Activated naive CD4-positive, alpha-beta T cell treated with anti-CD3 and anti-CD28 coated beads for 36 hours (primary cell): ENCODE data around the gene POLL. TPM values are rescaled to one million over a fixed set of nuclear protein-coding genes. Genes with fewer than 3 reads are reported as not detected.

ENCODE experiments used
- CTCF ChIA-PET: fragments of 350-600 bp; sonication (Branson Sonifier 250); formaldehyde crosslinking; loops from one replicate; lab custom pipeline; 2021; ENCODE audit warnings: antibody characterized with exemption; lab: Charles Lee
- DNase-seq: peaks from one replicate; pipeline ENCODE4 v3.0.0-alpha.2; 2020
- H3K27ac Mint-ChIP-seq: one replicate; pipeline ENCODE4 v1.8.0; 2021; ENCODE audit warnings: mild to moderate bottlenecking, mixed read lengths
- H3K27me3 Mint-ChIP-seq: one replicate; pipeline ENCODE4 v1.8.0; 2021; ENCODE audit warnings: low read depth, mixed read lengths
- H3K36me3 Mint-ChIP-seq: one replicate; pipeline ENCODE4 v1.8.0; 2021; ENCODE audit warnings: low read depth, mixed read lengths
- H3K4me1 Mint-ChIP-seq: one replicate; pipeline ENCODE4 v1.8.0; 2021; ENCODE audit warnings: low read depth, mixed read lengths
- H3K4me3 Mint-ChIP-seq: one replicate; pipeline ENCODE4 v1.8.0; 2021; ENCODE audit warnings: mild to moderate bottlenecking, moderate library complexity, mixed read lengths
- H3K9me3 Mint-ChIP-seq: one replicate; pipeline ENCODE4 v1.8.0; 2021; ENCODE audit warnings: mixed read lengths
- intact Hi-C: fragments of 100-400 bp; cut with micrococcal nuclease; formaldehyde crosslinking; loops from one replicate; pipeline ENCODE4 v1.15.1; 2023
- microRNA-seq: library from miRNA; unstranded; fragments of <30 nt; microRNA quantifications from one replicate; pipeline ENCODE4 v1.2.0, GENCODE V29; 2022; ENCODE audit warnings: borderline microRNAs expressed, borderline replicate concordance
- total RNA-seq, 2 experiments: library from RNA; stranded (reverse); gene quantifications; one replicate each; pipeline ENCODE4 v1.2.3, GENCODE V29; 2021

Gene POLL
- total RNA-seq, 2 experiments from 2014 or later: 28.1 to 29.0 TPM

DNA sequence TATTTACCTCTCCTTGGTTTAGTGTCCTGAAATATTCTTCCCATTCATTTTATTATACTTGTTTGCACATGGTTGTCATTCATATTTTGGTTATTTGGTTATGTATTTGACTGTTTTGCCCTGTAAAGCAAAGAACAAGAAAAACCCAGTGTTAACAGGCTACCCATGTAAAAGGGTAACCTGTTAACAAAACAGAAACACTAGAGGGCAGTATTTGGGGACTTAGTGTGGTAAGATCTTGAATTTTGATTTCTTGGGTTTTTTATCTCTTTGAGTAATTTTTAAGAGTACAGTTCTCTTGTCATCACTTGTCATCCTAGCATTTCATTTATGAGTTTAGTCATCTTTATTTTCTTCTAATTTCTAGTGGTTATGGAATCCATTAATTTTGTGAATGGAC, 51.3 kb downstream of the POLL start:
- H3K36me3 Mint-ChIP-seq: peaks cover 9% of the 10 kb centered on the region
- CTCF ChIA-PET: interaction anchor here (1.1 to 1.8 kb wide), 8 partner anchors 8 to 441 kb away, joined by 3 to 9 read pairs (median 4); no protein-coding TSS in a partner anchor
- H3K27me3 Mint-ChIP-seq: no peaks in the 10 kb centered on the region
- DNase-seq: no peak
- H3K4me1 Mint-ChIP-seq: no peaks in the 10 kb centered on the region
- H3K4me3 Mint-ChIP-seq: no peak overlapping the region
- intact Hi-C loops: loop anchor here (1.0 kb wide), 1 partner anchor 34 kb away; no protein-coding TSS in a partner anchor
- H3K9me3 Mint-ChIP-seq: no peaks in the 10 kb centered on the region
- no peak overlapping the region for H3K27ac Mint-ChIP-seq

DNA sequence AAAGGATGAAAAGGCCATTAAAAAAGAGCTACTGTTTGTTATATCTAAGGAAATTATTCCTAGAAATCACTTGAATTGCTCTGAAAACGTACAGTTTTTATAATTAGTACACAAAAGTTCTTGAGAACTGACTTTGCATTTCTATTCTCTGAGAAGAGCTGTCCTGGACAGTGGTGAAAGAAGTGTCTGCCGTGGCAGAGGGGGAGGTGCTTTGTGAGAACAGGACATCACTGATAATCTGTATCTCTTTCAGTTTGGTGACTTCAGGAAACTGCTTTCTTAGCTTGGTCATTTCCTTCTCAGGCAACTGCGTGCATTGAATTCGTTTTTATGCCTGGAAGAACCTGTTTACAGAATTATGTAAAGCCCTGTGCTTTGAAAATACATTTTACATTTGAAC, 52.1 kb downstream of the POLL start:
- Mint-ChIP-seq H3K4me3 (no peak overlapping the region), H3K27ac (no peak overlapping the region), H3K27me3 (no peaks in the 10 kb centered on the region), H3K4me1 (no peaks in the 10 kb centered on the region), H3K36me3 (peaks cover 9% of the 10 kb centered on the region), H3K9me3 (no peaks in the 10 kb centered on the region)
- DNase-seq: no peak
- CTCF ChIA-PET: interaction anchor here (0.6 to 1.8 kb wide), 9 partner anchors 9 to 321 kb away, joined by 3 to 9 read pairs (median 4); no protein-coding TSS in a partner anchor
- intact Hi-C loops: no loop called here

- no peak overlapping the region for H3K4me3 Mint-ChIP-seq
- DNase-seq: no peak
- peaks cover 4% of the 10 kb centered on the region for H3K36me3 Mint-ChIP-seq
- CTCF ChIA-PET: no interaction called here
- H3K27ac Mint-ChIP-seq: no peak overlapping the region
- no peaks in the 10 kb centered on the region for H3K27me3 Mint-ChIP-seq
- H3K4me1 Mint-ChIP-seq: no peaks in the 10 kb centered on the region
- intact Hi-C loops: no loop called here
- H3K9me3 Mint-ChIP-seq: no peaks in the 10 kb centered on the region
Measured at GRCh38 chr10:101529725-101530553, 58.1 kb downstream of the POLL start.

GRCh38 chr10:101529207-101529606, 58.9 kb downstream of the POLL start:
- CTCF ChIA-PET: no interaction called here
- Mint-ChIP-seq H3K27ac (no peak overlapping the region), H3K4me1 (no peaks in the 10 kb centered on the region), H3K4me3 (no peak overlapping the region), H3K9me3 (no peaks in the 10 kb centered on the region), H3K36me3 (peaks cover 2% of the 10 kb centered on the region), H3K27me3 (no peaks in the 10 kb centered on the region)
- intact Hi-C loops: no loop called here
- DNase-seq: no peak

Small RNA genes lying within 50 kb of the gene (microRNA-seq; reads per million reads assigned to microRNA genes)
- not detected for gene MIR3158-1
- not detected for gene MIR3158-2

Other genes starting within 250 kb of the POLL start
- 10 to 100 TPM; 10.9 to 12.7 TPM for gene BTRC, start 234.1 kb downstream of the POLL start, total RNA-seq
- 10 to 100 TPM; 13.8 to 14.1 TPM for gene DPCD, start 64 bp upstream of the POLL start, total RNA-seq
- 10 to 100 TPM; 40.4 to 40.9 TPM for gene FBXW4, start 106.9 kb upstream of the POLL start, total RNA-seq
- gene FGF8, start 187.9 kb upstream of the POLL start, total RNA-seq: not detected
- gene NPM3, start 195.2 kb upstream of the POLL start, total RNA-seq: 100 to 1,000 TPM; 213 to 230 TPM
- 10 to 100 TPM; 90.8 to 96.3 TPM for gene OGA, start 230.2 kb upstream of the POLL start, total RNA-seq